ENCODE results near the gene PTPRT.

Gene PTPRT

GRCh38 chr20:42708266-42708665, 481.4 kb downstream of the PTPRT start:
- Histone ChIP-seq H2BK15ac (ENCODE audit: low read depth, poor library complexity, severe bottlenecking) (no peak overlapping the region), H3K27ac (ENCODE audit: low read length, poor library complexity, severe bottlenecking) (no peak overlapping the region)

GRCh38 chr20:42706759-42707158, 482.9 kb downstream of the PTPRT start:
- Histone ChIP-seq H3K9me3 (ENCODE audit: control insufficient read depth, low read length) (peaks cover 21% of the 10 kb centered on the region), H2BK12ac (ENCODE audit: low read length in 2 of 2) (no peak overlapping the region), H3K23ac (ENCODE audit: low read length in 2 of 2) (no peak overlapping the region), H2AK5ac (ENCODE audit: low read length, severe bottlenecking) (no peak overlapping the region), H2BK120ac (ENCODE audit: low read depth, low read length) (no peak overlapping the region), H2BK5ac (ENCODE audit: low read depth, low read length, poor library complexity, severe bottlenecking) (no peak overlapping the region), H4K91ac (ENCODE audit: low read length) (no peak overlapping the region), H3K18ac (ENCODE audit: low read depth in 1 of 2, low read length in 2 of 2) (no peak overlapping the region), H3K4me2 (ENCODE audit: low read length, poor library complexity, severe bottlenecking) (no peak overlapping the region), H3K9ac (ENCODE audit: low read length) (no peak overlapping the region), H3K14ac (ENCODE audit: low read length in 2 of 2) (no peak overlapping the region), H3K4me3 (ENCODE audit: insufficient read depth in 1 of 2, low read depth in 1 of 2, low read length in 2 of 2) (no peak overlapping the region), H3K4me1 (ENCODE audit: control insufficient read depth, insufficient read depth, low read depth, low read length) (no peaks in the 10 kb centered on the region), H4K8ac (ENCODE audit: low read length) (no peak overlapping the region), H2AFZ (ENCODE audit: low read depth, low read length) (no peak overlapping the region), H3K36me3 (ENCODE audit: control insufficient read depth in 1 of 2, insufficient read depth in 2 of 2, low read depth in 1 of 2, low read length in 2 of 2) (no peaks in the 10 kb centered on the region), H3K79me1 (replicated peaks; ENCODE audit: low read length, poor library complexity, severe bottlenecking) (no peaks in the 10 kb centered on the region), H3K27me3 (ENCODE audit: control insufficient read depth in 1 of 2, insufficient read depth in 1 of 2, low read length in 2 of 2) (no peaks in the 10 kb centered on the region), H3K27ac (ENCODE audit: low read length, poor library complexity, severe bottlenecking) (no peak overlapping the region), H3K4ac (ENCODE audit: low read depth in 1 of 2, low read length in 2 of 2) (no peak overlapping the region), H2BK15ac (ENCODE audit: low read depth, poor library complexity, severe bottlenecking) (no peak overlapping the region)
- DNase-seq: no peak
- 31% methylated on average over 1 of the region's 1 CpG for WGBS

More at GRCh38 chr20:42708266-42708665, 481.4 kb downstream of the PTPRT start:
- Histone ChIP-seq H3K79me1 (replicated peaks; ENCODE audit: low read length, poor library complexity, severe bottlenecking) (no peaks in the 10 kb centered on the region), H3K14ac (ENCODE audit: low read length in 2 of 2) (no peak overlapping the region), H3K36me3 (ENCODE audit: control insufficient read depth in 1 of 2, insufficient read depth in 2 of 2, low read depth in 1 of 2, low read length in 2 of 2) (no peaks in the 10 kb centered on the region), H2AK5ac (ENCODE audit: low read length, severe bottlenecking) (no peak overlapping the region), H3K4me1 (ENCODE audit: control insufficient read depth, insufficient read depth, low read depth, low read length) (no peaks in the 10 kb centered on the region), H3K4me2 (ENCODE audit: low read length, poor library complexity, severe bottlenecking) (no peak overlapping the region), H2BK12ac (ENCODE audit: low read length in 2 of 2) (no peak overlapping the region), H3K18ac (ENCODE audit: low read depth in 1 of 2, low read length in 2 of 2) (no peak overlapping the region), H3K9me3 (ENCODE audit: control insufficient read depth, low read length) (peaks cover 16% of the 10 kb centered on the region), H3K23ac (ENCODE audit: low read length in 2 of 2) (no peak overlapping the region), H2AFZ (ENCODE audit: low read depth, low read length) (no peak overlapping the region), H4K8ac (ENCODE audit: low read length) (no peak overlapping the region), H2BK5ac (ENCODE audit: low read depth, low read length, poor library complexity, severe bottlenecking) (no peak overlapping the region), H3K27me3 (ENCODE audit: control insufficient read depth in 1 of 2, insufficient read depth in 1 of 2, low read length in 2 of 2) (no peaks in the 10 kb centered on the region), H3K4me3 (ENCODE audit: insufficient read depth in 1 of 2, low read depth in 1 of 2, low read length in 2 of 2) (no peak overlapping the region), H2BK120ac (ENCODE audit: low read depth, low read length) (no peak overlapping the region), H4K91ac (ENCODE audit: low read length) (no peak overlapping the region), H3K4ac (ENCODE audit: low read depth in 1 of 2, low read length in 2 of 2) (no peak overlapping the region), H3K9ac (ENCODE audit: low read length) (no peak overlapping the region)
- DNase-seq: no peak
- WGBS: 78% methylated on average over 3 of the region's 3 CpGs

- Histone ChIP-seq H2BK120ac (ENCODE audit: low read depth, low read length) (no peak overlapping the region), H3K4me2 (ENCODE audit: low read length, poor library complexity, severe bottlenecking) (no peak overlapping the region), H2BK15ac (ENCODE audit: low read depth, poor library complexity, severe bottlenecking) (no peak overlapping the region), H2AFZ (ENCODE audit: low read depth, low read length) (no peak overlapping the region), H3K9me3 (ENCODE audit: control insufficient read depth, low read length) (peaks cover 21% of the 10 kb centered on the region), H3K9ac (ENCODE audit: low read length) (no peak overlapping the region), H2BK12ac (ENCODE audit: low read length in 2 of 2) (no peak overlapping the region), H3K23ac (ENCODE audit: low read length in 2 of 2) (no peak overlapping the region), H4K8ac (ENCODE audit: low read length) (no peak overlapping the region), H4K91ac (ENCODE audit: low read length) (no peak overlapping the region), H3K27me3 (ENCODE audit: control insufficient read depth in 1 of 2, insufficient read depth in 1 of 2, low read length in 2 of 2) (no peaks in the 10 kb centered on the region), H3K4me3 (ENCODE audit: insufficient read depth in 1 of 2, low read depth in 1 of 2, low read length in 2 of 2) (no peak overlapping the region), H3K36me3 (ENCODE audit: control insufficient read depth in 1 of 2, insufficient read depth in 2 of 2, low read depth in 1 of 2, low read length in 2 of 2) (no peaks in the 10 kb centered on the region), H3K4me1 (ENCODE audit: control insufficient read depth, insufficient read depth, low read depth, low read length) (no peaks in the 10 kb centered on the region), H2BK5ac (ENCODE audit: low read depth, low read length, poor library complexity, severe bottlenecking) (no peak overlapping the region), H3K4ac (ENCODE audit: low read depth in 1 of 2, low read length in 2 of 2) (no peak overlapping the region), H3K79me1 (replicated peaks; ENCODE audit: low read length, poor library complexity, severe bottlenecking) (no peaks in the 10 kb centered on the region), H3K14ac (ENCODE audit: low read length in 2 of 2) (no peak overlapping the region), H3K18ac (ENCODE audit: low read depth in 1 of 2, low read length in 2 of 2) (no peak overlapping the region), H2AK5ac (ENCODE audit: low read length, severe bottlenecking) (no peak overlapping the region), H3K27ac (ENCODE audit: low read length, poor library complexity, severe bottlenecking) (no peak overlapping the region)
- DNase-seq: no peak
Measured at GRCh38 chr20:42705550-42705949, 484.2 kb downstream of the PTPRT start.

GRCh38 chr20:42703744-42704143, 486.0 kb downstream of the PTPRT start:
- Histone ChIP-seq H3K79me1 (replicated peaks; ENCODE audit: low read length, poor library complexity, severe bottlenecking) (no peaks in the 10 kb centered on the region), H4K8ac (ENCODE audit: low read length) (no peak overlapping the region), H2BK5ac (ENCODE audit: low read depth, low read length, poor library complexity, severe bottlenecking) (no peak overlapping the region), H3K36me3 (ENCODE audit: control insufficient read depth in 1 of 2, insufficient read depth in 2 of 2, low read depth in 1 of 2, low read length in 2 of 2) (no peaks in the 10 kb centered on the region), H3K27ac (ENCODE audit: low read length, poor library complexity, severe bottlenecking) (no peak overlapping the region), H2BK12ac (ENCODE audit: low read length in 2 of 2) (no peak overlapping the region), H3K4me3 (ENCODE audit: insufficient read depth in 1 of 2, low read depth in 1 of 2, low read length in 2 of 2) (no peak overlapping the region), H3K4me1 (ENCODE audit: control insufficient read depth, insufficient read depth, low read depth, low read length) (no peaks in the 10 kb centered on the region), H2AK5ac (ENCODE audit: low read length, severe bottlenecking) (no peak overlapping the region), H3K18ac (ENCODE audit: low read depth in 1 of 2, low read length in 2 of 2) (no peak overlapping the region), H3K14ac (ENCODE audit: low read length in 2 of 2) (no peak overlapping the region), H3K23ac (ENCODE audit: low read length in 2 of 2) (no peak overlapping the region), H2BK120ac (ENCODE audit: low read depth, low read length) (no peak overlapping the region), H3K4me2 (ENCODE audit: low read length, poor library complexity, severe bottlenecking) (no peak overlapping the region), H2AFZ (ENCODE audit: low read depth, low read length) (no peak overlapping the region), H3K9me3 (ENCODE audit: control insufficient read depth, low read length) (peaks cover 15% of the 10 kb centered on the region), H2BK15ac (ENCODE audit: low read depth, poor library complexity, severe bottlenecking) (no peak overlapping the region), H4K91ac (ENCODE audit: low read length) (no peak overlapping the region), H3K27me3 (ENCODE audit: control insufficient read depth in 1 of 2, insufficient read depth in 1 of 2, low read length in 2 of 2) (no peaks in the 10 kb centered on the region), H3K9ac (ENCODE audit: low read length) (no peak overlapping the region), H3K4ac (ENCODE audit: low read depth in 1 of 2, low read length in 2 of 2) (no peak overlapping the region)
- no peak for DNase-seq
- WGBS: 61% methylated on average over 6 of the region's 6 CpGs
